Measurements from ENCODE around the gene ARL2BP. TPM values are rescaled to one million over a fixed set of nuclear protein-coding genes. Genes with fewer than 3 reads are reported as not detected.

The ARL2BP gene
- total and polyA plus RNA-seq, 9 of the 15 experiments (the other 6 are each of a cell fraction or from before 2014, with no cell fraction given): 16.7 to 41.8 (median 27.2) TPM

GRCh38 chr16:57300387-57301125 lies 55.5 kb downstream of the ARL2BP start (continued):
- TF ChIP-seq BCLAF1 (IDR thresholded peaks at IDR 0.05; ENCODE audit: borderline replicate concordance in 1 of 2, control insufficient read depth in 1 of 2, low read depth in 2 of 2, low read length in 1 of 2): no peak
- no peak for TF ChIP-seq MBD1 (CRISPR knock-in tag; IDR thresholded peaks at IDR 0.05)
- peak; percentile 26; the same call in 1 of the 2 replicates for TF ChIP-seq NR2C1 (IDR thresholded peaks at IDR 0.05)
- no peak for TF ChIP-seq NR2C1 (tag; IDR thresholded peaks at IDR 0.05)
- no peak for TF ChIP-seq ZNF707 (CRISPR knock-in tag; conservative IDR thresholded peaks at IDR 0.05)
- peak in 1 of 2 experiments; percentile 41; a peak in 1 of 4 replicates for TF ChIP-seq NONO (IDR thresholded peaks at IDR 0.05; ENCODE audit: low read depth in 2 of 2, low read length in 1 of 2)
- peak; percentile 89 for TF ChIP-seq RNF2 (IDR thresholded peaks at IDR 0.05)
- TF ChIP-seq ZBTB8A (IDR thresholded peaks at IDR 0.05; ENCODE audit: partially characterized antibody): no peak
- TF ChIP-seq MAZ (CRISPR knock-in tag; conservative IDR thresholded peaks at IDR 0.05 in 1 of 2, IDR thresholded peaks at IDR 0.05 in 1 of 2): peak; percentile 39 to 62; a peak in 2 of 4 replicates
- TF ChIP-seq BDP1 (IDR thresholded peaks at IDR 0.05; ENCODE audit: insufficient read depth, insufficient read length): peak; percentile 97
- TF ChIP-seq ZKSCAN1 (IDR thresholded peaks at IDR 0.05; ENCODE audit: low read depth, low read length): 0 out of 2 replicates have a peak, but pooled peaks have one; percentile 14
- no peak for TF ChIP-seq SNRNP70 (optimal IDR thresholded peaks at IDR 0.05; ENCODE audit: low read depth, low read length)
- TF ChIP-seq DPF2 (IDR thresholded peaks at IDR 0.05): peak; percentile 10; the same call in 1 of the 2 replicates
- peak; percentile 90 for TF ChIP-seq CTBP1 (IDR thresholded peaks at IDR 0.05; ENCODE audit: borderline replicate concordance)
- TF ChIP-seq TAF7 (tag; IDR thresholded peaks at IDR 0.05): 0 out of 2 replicates have a peak, but pooled peaks have one; percentile 22
- TF ChIP-seq ARID1B (IDR thresholded peaks at IDR 0.05): 0 out of 2 replicates have a peak, but pooled peaks have one; percentile 18
- TF ChIP-seq NRF1 (conservative IDR thresholded peaks at IDR 0.05 in 1 of 2, IDR thresholded peaks at IDR 0.05 in 1 of 2): peak; percentile 96 to 98
- TF ChIP-seq HCFC1 (IDR thresholded peaks at IDR 0.05; ENCODE audit: low read depth, low read length): peak; percentile 75
- TF ChIP-seq NFRKB (IDR thresholded peaks at IDR 0.05; ENCODE audit: low read depth): no peak
- TF ChIP-seq FOXJ3 (CRISPR knock-in tag; IDR thresholded peaks at IDR 0.05): no peak
- TF ChIP-seq RBM22 (IDR thresholded peaks at IDR 0.05; ENCODE audit: low read depth, low read length, poor library complexity, severe bottlenecking): peak; percentile 92
- TF ChIP-seq ZNF830 (CRISPR knock-in tag; IDR thresholded peaks at IDR 0.05): no peak
- TF ChIP-seq ZNF24 (IDR thresholded peaks at IDR 0.05): peak; percentile 93
- peak; percentile 100 for TF ChIP-seq POLR2H (tag; IDR thresholded peaks at IDR 0.05; ENCODE audit: low read depth)
- peak; percentile 87 for TF ChIP-seq XRCC5 (IDR thresholded peaks at IDR 0.05; ENCODE audit: low read depth, low read length)

Measured in K562 (cell line).